ENCODE data around the gene IKBKE.
A peak's percentile ranks its signal among the peaks of the same experiment; 100 is the strongest.
"Not testable (repeated sequence)": the region's sequence is repeated elsewhere in the genome, so short reads cannot be mapped to it uniquely, and the experiment has no call there.

IKBKE gene

DNA sequence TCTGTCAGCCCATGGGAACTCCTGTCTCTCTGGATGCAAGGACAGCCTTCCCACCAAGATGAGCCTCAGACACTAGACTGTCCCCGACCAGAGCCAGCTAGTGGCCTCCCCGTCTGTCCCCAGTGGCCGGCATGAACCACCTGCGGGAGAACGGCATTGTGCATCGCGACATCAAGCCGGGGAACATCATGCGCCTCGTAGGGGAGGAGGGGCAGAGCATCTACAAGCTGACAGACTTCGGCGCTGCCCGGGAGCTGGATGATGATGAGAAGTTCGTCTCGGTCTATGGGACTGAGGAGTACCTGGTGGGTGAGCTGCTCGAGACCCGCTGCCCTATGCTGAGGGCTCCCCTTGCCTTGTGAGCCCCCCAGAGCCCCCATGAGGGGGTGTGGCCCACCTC is 5.8 kb downstream of the IKBKE start:
- no peak for DNase-seq (ENCODE audit: low spot score)

- no peak for DNase-seq (ENCODE audit: low spot score)
Observed at GRCh38 chr1:206476591-206476990, 6.3 kb downstream of the IKBKE start.

DNA sequence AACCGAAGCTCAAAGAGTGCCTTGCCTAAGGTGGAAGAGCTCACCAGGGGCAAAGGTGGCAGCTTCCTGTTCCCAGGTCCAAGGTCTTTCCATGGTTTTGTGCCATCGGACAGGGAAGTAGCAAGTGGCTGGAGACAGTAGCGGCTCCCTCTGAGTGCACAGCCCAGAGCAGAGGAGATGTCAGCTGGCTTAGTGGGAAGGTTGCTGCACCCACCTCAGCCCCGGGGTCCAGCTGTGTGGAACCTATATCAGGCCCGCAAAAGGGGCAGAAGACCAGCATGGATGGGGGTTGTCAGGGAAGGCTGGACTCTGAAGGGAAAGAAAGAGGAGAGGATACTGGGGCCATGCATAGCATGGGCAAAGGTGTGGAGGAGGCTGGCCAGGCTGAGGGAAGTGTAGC is 6.8 kb downstream of the IKBKE start:
- DNase-seq (ENCODE audit: low spot score): no peak

DNA sequence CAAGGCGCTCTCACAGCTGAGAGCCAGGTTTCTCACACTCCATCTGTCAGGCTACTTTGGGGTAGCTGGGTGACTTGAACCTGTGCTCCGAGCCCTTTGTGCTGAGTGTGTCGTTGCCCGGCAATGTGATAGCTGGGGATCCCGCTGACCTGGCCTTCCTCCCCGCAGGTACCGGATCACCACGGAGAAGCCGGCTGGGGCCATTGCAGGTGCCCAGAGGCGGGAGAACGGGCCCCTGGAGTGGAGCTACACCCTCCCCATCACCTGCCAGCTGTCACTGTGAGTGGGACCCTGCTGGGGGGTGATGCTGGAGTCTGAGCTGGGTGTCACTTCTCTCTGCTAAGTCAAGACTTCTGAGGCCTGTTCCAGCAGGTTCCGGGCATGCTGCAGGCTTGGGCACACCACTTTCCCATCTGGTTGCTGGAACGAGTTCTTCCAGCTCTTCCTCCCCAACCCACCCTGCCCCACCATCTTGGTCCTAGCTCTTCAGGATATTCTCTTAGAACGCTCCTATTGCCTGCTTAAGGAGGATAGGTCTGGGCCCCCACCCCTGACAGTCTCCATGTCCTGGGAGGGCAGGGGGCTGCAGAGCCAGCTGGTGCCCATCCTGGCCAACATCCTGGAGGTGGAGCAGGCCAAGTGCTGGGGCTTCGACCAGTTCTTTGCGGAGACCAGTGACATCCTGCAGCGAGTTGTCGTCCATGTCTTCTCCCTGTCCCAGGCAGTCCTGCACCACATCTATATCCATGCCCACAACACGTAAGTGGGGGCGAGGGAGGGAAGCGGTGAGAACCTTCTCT is 7.5 kb downstream of the IKBKE start:
- DNase-seq (ENCODE audit: low spot score): no peak

- no peak for DNase-seq (ENCODE audit: low spot score)
Observed at GRCh38 chr1:206478746-206479145, 8.5 kb downstream of the IKBKE start.

- peak; percentile 70 for DNase-seq (ENCODE audit: low spot score)
Observed at GRCh38 chr1:206479183-206480125, 9.2 kb downstream of the IKBKE start.

- DNase-seq (ENCODE audit: low spot score): no peak
Observed at GRCh38 chr1:206480211-206480610, 9.9 kb downstream of the IKBKE start.

DNA sequence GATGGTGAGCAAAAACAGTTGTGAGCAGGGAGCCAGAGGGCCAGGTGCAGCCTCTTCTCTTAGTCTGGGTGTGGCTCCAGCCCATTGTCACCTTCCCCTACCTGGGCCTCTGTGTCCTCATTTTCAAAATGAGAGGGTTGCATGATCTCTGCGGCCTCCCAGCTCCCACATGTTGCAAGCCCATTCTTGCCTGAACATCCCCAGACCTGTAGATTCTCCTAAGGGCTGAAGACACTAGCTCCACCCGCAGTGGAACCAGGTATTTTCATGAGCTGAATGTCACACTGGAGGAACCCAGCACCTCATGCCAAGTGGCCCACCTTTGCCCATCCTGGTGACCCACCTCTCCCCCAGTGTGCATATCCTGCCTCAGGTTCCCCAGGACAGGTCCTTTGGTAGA is 12.3 kb downstream of the IKBKE start:
- DNase-seq (ENCODE audit: low spot score): no peak

DNA sequence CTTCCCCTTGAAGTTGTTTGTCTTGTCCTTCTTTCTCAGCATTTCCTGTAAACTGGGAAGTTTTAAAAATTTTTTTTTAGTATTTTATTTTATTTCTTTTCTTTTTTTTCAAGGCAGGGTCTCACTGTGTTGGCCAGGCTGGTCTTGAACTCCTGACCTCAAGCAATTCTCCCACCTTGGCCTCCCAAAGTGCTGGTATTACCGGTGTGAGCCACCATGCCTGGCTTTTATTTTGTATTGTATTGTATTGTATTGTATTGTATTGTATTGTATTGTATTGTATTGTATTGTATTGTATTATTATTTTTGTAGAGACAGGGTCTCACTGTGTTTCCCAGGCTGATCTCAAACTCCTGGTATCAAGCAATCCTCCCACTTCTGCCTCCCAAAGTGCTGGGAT is 13.6 kb downstream of the IKBKE start:
- DNase-seq (ENCODE audit: low spot score): not testable (repeated sequence)

GRCh38 chr1:206484901-206485300 is 14.6 kb downstream of the IKBKE start:
- DNase-seq (ENCODE audit: low spot score): no peak

GRCh38 chr1:206486995-206487788 is 16.9 kb downstream of the IKBKE start:
- DNase-seq (ENCODE audit: low spot score): no peak

DNA sequence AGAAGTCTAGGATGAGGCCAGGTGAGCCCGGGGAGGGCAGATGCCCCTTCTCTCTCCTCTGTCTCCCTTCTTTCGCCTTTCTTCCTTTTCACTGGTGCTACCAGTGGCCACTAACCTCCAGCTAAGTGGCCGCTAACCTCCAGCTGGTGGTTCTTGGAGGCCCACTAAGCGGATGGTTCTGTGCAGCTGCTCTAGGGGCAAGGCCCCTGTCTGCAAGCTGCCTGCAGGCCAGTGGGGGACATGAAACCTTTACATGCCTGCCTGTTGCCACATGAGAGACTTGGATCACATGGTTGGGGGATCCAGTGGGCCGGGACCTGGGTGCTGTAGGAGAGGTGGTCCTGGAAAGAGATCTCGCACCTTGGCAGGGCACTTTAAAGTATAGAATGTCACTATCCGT is 17.7 kb downstream of the IKBKE start:
- DNase-seq (ENCODE audit: low spot score): no peak

DNA sequence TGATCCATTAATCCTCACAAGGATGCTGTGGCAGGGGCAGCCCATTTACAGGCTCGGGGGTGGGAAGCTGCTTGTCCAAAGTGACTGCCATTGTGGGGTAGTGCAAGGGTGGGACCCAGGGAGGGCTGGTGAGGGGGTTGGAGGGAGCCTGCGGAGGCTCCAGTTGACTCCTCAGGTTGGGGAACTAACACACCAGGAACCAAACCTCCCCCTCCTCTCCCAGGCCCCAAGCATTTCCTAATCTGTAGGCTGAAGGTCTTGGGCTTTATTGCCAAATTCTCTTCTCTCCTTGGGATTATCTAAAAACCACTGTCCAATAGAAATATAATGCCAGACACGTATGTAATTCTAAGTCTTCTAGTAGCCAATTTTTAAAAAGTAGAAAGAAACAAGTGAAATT is 18.2 kb downstream of the IKBKE start:
- no peak for DNase-seq (ENCODE audit: low spot score)

GRCh38 chr1:206489980-206490770 is 19.9 kb downstream of the IKBKE start:
- DNase-seq (ENCODE audit: low spot score): peak; percentile 63

GRCh38 chr1:206490771-206491405 is 20.6 kb downstream of the IKBKE start:
- no peak for DNase-seq (ENCODE audit: low spot score)

DNA sequence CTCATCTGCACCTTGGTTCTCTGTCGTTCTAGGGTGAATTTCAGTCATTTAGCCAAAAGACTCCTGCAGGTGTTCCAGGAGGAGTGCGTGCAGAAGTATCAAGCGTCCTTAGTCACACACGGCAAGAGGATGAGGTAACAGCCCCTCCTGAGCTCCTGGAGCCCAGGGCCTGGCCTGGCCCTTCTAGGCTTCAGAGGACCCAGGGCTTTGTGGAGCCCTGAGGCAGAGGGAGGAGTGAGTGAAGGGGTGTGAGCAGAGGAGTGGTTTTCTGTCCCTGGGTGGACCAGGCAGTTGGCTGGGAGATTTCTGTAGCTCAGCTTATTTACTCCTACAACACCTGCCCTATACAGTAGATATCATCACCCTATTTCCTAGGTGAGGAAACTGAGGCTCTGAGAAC is 21.3 kb downstream of the IKBKE start:
- DNase-seq (ENCODE audit: low spot score): no peak

DNA sequence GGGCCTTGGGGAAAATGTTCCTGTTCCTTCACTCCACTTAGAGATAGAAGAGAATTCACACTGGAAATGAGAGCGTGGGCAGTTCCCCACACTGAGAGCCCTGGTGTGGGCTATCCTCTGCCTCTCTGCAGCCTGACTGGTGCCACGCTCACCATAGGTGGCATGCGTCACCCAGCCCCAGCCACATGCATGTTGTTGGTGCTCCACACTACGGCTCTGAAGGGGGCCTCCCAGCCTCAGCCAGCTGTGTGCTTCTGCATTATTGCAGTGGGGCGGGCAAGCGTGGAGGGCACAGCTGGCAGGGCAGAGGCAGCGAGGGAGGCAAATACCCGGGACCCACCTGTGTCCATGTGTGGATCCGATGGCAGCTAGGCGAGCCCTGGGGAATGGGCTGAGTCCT is 22.3 kb downstream of the IKBKE start:
- DNase-seq (ENCODE audit: low spot score): no peak

DNA sequence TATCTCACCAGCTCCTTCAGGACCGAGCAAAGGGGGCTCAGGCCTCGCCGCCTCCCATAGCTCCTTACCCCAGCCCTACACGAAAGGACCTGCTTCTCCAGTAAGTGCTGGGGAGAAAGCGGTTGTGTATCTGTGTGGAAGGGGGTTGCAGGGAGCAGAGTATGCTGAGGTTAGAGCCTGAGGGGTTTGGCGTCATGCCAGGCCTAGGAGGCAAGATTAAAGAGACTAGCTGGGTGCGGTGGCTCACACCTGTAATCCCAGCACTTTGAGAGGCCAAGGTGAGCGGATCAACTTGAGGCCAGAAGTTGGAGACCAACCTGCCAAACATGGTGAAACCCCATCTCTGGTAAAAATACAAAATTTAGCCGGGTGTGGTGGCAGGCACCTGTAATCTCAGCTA is 23.0 kb downstream of the IKBKE start:
- no peak for DNase-seq (ENCODE audit: low spot score)

- DNase-seq (ENCODE audit: low spot score): no peak
Observed at GRCh38 chr1:206495011-206495461, 24.8 kb downstream of the IKBKE start.

DNA sequence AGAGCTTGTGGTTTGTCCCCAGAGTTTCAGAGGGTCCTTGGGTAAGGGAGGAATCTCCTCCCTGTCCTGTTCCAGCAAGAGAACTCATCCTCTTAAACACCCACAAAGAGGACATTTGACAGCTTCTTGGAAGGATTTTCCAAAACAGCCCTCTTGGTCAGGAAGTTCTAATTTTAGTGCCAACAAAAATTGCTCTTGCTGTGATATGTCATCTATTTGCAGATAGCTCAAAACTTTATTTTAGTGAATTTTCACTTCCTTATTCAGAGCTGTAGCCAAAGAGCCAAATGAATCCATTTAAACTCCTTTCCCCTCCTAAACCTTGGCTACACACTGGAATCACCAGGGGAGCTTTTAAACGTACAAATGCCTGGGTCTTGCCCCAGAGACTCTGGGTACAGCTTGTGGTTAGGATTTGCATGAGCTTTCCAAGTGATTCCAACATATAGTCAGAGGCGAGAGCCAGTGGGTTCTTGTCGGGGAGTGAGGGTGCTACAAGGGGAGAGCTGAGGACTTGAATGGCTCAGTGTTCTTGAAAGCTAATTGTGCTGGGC is 25.3 kb downstream of the IKBKE start:
- DNase-seq (ENCODE audit: low spot score): no peak

All from CD4-positive, alpha-beta T cell treated with Interleukin-15 for 4 hours (primary cell).